SK-N-SH treated with all-trans-retinoic acid at 6 μM for 48 hours (cell line): Measurements from ENCODE around the gene PARVG.

ENCODE experiments used
- CREB5 ChIP-seq: fragments of 250-450 bp; sonication (Bioruptor Pico); IDR thresholded peaks from 2 replicates; pipeline ENCODE4 v1.5.1; 2020; ENCODE audit warnings: low read depth, mild to moderate bottlenecking, moderate library complexity
- CSRNP3 ChIP-seq: fragments of 250-450 bp; sonication (Bioruptor Pico); IDR thresholded peaks from 2 replicates; pipeline ENCODE4 v1.5.1; 2021; ENCODE audit warnings: mild to moderate bottlenecking, moderate library complexity
- RARB ChIP-seq: fragments of 250-450 bp; sonication (Bioruptor Pico); IDR thresholded peaks from 2 replicates; pipeline ENCODE4 v1.8.0; 2021; ENCODE audit warnings: mild to moderate bottlenecking, moderate library complexity
- SNAI2 ChIP-seq: fragments of 250-450 bp; sonication (Bioruptor Pico); IDR thresholded peaks from 2 replicates; pipeline ENCODE4 v1.5.0; 2020; ENCODE audit warnings: mild to moderate bottlenecking, moderate library complexity
- TCF4 ChIP-seq: fragments of 250-450 bp; sonication (Bioruptor Pico); IDR thresholded peaks from 2 replicates; pipeline ENCODE4 v1.8.0; 2021; ENCODE audit warnings: mild to moderate bottlenecking, moderate library complexity, borderline replicate concordance
- TOX ChIP-seq: fragments of 250-450 bp; sonication (Bioruptor Pico); IDR thresholded peaks from 2 replicates; pipeline ENCODE4 v1.8.0; 2021; ENCODE audit warnings: mild to moderate bottlenecking, moderate library complexity, borderline replicate concordance
- ZFP30 ChIP-seq: fragments of 450-650 bp; formaldehyde crosslinking; IDR thresholded peaks from 2 replicates; pipeline ENCODE4 v1.5.0; 2022; ENCODE audit warnings: mild to moderate bottlenecking, moderate library complexity
- TF ChIP-seq, protein P1 (sequence below): fragments of 250-450 bp; sonication (Bioruptor Pico); IDR thresholded peaks from 2 replicates; pipeline ENCODE4 v1.8.0; 2020; ENCODE audit warnings: mild to moderate bottlenecking, moderate library complexity, borderline replicate concordance

DNA sequence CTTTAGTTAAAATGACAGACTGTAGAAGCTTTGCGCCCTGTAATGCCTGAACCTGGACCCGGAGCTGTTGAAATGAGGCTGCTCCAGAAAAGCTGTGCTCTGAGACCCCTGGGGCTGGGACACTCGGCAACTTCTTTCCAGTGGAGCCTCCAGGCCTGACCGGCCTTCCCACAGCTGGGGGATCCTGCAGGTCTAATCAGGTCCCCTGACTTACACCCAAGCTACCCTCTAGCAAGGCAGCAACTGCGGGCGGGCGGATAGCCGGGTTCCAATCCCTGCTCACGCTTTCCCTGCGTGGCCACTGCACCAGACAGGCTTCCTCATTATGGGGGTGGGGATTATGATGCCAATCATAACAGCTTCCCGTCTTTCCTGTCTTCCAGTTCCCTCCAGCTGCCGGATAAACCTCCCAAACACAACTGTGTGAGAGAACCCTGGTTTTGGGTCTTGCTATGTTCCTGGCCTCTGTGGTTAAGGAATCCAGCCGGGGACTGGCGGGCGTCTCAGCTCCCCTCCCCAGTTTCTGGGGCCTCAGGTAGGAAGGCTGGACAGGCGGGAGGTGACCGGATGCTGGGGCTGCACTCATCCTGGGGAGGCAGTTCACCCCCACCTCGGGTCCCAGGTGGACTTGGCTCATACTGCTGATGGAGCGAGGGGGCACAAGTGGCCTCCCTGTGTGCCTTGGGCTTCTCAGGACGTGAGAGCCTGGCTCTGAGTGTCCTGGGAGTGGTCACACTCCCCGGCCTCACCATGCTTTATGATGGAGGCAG, 38.6 kb downstream of the PARVG start:
- TF ChIP-seq TOX (CRISPR knock-in tag), result no peak
- TF ChIP-seq, protein P1, sequence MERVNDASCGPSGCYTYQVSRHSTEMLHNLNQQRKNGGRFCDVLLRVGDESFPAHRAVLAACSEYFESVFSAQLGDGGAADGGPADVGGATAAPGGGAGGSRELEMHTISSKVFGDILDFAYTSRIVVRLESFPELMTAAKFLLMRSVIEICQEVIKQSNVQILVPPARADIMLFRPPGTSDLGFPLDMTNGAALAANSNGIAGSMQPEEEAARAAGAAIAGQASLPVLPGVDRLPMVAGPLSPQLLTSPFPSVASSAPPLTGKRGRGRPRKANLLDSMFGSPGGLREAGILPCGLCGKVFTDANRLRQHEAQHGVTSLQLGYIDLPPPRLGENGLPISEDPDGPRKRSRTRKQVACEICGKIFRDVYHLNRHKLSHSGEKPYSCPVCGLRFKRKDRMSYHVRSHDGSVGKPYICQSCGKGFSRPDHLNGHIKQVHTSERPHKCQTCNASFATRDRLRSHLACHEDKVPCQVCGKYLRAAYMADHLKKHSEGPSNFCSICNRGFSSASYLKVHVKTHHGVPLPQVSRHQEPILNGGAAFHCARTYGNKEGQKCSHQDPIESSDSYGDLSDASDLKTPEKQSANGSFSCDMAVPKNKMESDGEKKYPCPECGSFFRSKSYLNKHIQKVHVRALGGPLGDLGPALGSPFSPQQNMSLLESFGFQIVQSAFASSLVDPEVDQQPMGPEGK, result no peak
- no peak for TF ChIP-seq RARB (CRISPR knock-in tag)
- no peak for TF ChIP-seq CREB5 (CRISPR knock-in tag)
- no peak for TF ChIP-seq ZFP30 (CRISPR knock-in tag)
- no peak for TF ChIP-seq CSRNP3 (CRISPR knock-in tag)
- no peak for TF ChIP-seq SNAI2 (CRISPR knock-in tag)
- TF ChIP-seq TCF4 (CRISPR knock-in tag), result no peak
